NCI-H1694 treated with DMSO at 0.1 percent for 48 hours (cell line): Measurements from ENCODE around the gene NFIA.

Experiments
- DNase-seq: peaks from one replicate; lab custom pipeline; 2025; lab: John Stamatoyannopoulos, UW

Gene NFIA

DNA sequence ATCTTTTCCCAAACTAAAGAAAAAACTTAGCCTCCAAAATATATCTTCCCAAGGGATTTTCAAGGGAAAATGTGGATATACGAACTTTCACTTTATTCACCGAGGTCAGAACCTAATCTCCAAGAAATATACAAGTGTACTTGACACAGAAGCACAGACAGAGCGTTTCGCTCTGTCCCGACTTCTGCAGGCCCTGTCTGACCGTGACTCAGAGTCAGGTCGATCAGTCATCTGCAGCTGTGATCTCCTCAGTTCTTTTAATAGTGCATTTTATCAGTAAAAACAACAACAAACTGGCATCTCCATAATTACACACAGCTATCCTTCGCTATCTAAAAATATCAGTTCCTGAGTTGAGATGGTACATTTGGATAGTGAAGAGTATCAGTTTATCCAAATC lies 416.0 kb downstream of the NFIA start:
- DNase-seq: no peak

DNA sequence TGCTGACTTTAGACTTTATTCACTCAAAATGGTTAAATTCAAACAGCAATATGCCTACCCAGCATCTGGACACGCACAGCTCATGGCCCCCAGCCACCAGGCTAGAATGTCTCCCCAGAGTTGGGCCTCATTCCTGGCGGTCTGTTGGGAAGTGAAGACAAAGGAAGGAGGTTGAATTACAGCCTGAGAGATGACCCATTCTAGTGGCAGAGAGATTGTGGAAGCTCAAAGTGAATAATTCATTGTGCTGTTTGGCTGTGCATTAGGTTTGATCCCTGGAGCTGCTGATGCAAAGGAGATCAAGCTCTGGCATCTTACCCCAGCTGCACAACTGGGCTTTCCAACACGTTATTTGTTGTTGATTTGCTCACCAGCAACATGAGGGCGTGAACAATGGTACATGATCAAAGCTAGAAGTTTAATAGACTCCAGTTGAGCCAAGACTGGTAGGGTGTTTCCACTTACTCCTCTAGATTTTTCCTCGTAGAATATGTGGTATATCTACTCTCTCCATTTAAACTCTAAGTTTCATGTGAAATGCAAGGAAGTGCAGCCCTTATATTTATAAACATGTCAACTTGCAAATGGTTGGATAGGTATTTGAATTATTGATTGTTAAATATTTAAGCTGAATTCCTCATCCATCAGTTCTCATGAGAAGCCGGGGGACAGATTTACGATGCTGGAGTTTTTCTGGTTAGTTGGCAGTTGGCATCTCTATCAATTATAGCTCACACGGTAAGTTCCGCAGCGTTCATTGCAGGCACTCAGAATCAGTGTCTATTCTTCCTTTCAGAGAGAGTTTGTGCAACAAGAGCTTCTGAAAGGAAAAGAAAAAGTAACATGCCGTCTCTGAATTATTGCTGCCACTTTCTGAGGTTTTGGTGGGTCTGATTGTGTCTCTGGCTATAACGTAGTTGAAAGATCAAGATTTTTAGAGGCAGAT lies 419.9 kb downstream of the NFIA start:
- no peak for DNase-seq

DNA sequence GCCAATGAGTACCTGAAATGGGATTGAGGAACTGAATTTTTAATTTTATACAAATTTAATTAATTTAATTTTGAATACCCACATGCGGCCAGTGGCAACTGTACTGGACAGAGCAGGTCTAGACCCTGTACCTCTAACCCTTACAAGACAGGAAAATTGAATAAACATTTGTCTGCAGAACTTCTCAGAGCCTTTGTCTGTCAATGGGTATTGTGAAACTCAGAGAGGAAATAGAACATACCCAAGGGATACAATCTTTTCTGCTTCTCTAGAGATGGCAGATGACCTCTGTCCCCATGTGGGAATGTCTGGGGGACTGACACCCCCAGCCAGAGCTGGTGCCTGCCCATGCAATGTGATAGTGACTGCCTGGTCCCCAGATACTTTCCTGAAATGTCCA lies 421.9 kb downstream of the NFIA start:
- no peak for DNase-seq

DNA sequence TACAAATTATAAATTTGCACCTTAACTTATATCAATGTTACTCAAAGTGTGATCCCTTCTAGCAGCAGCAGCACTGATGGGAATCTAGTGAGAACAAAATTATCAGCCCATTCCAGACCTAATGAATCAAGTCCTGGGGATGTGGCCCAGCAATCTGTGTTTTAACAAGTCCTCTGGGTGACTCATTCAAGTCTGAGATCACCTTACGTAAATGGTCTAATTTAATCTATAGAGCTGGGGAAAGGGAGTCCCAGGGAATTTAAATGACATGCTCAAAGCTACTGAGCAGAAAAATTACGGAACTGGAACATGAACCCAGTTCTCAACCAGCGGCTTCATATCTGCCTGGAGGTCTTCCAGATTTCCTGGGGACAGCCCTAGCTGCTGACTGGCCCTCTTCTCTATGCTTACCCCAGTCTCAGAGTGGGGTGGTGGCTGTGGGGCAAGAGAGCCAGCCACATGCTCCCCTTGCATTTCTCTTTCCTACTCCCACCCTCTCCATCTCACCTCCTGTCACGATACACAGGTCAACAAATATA lies 422.6 kb downstream of the NFIA start:
- no peak for DNase-seq

DNA sequence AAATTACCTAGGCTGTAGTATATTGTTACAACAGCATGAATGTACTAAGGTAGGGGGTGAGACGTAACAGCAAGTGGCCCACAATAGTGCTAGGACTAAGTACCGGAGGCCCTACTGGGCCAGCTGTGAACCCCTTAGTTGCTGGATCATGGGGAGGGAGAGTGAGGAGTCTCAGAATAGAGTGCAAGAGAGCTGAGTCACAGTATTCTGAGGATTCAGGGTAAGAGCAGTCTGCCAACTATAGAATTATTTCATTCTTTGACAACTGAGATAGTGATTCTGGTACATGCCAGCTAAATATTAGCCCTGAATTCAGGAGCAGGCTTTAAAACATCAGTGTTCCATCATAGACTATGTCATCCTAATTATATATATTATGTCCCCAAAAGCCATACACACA lies 423.9 kb downstream of the NFIA start:
- no peak for DNase-seq

- DNase-seq: no peak
Measured at GRCh38 chr1:61506944-61507500, 424.7 kb downstream of the NFIA start.
